GM21360 (cell line): ENCODE data around the gene PSPH.
"Not testable (repeated sequence)": the region's sequence is repeated elsewhere in the genome, so short reads cannot be mapped to it uniquely, and the experiment has no call there.

Experiments
- ATAC-seq: cut with Tn5 transposase; IDR thresholded peaks from one replicate; pipeline ENCODE4 v1.9.1; 2021; ENCODE audit warnings: mild to moderate bottlenecking, moderate library complexity; ENCODE audit not compliant: unreplicated experiment

The PSPH gene

GRCh38 chr7:56063500-56063881, 12.2 kb upstream of the PSPH start:
- ATAC-seq: no peak

DNA sequence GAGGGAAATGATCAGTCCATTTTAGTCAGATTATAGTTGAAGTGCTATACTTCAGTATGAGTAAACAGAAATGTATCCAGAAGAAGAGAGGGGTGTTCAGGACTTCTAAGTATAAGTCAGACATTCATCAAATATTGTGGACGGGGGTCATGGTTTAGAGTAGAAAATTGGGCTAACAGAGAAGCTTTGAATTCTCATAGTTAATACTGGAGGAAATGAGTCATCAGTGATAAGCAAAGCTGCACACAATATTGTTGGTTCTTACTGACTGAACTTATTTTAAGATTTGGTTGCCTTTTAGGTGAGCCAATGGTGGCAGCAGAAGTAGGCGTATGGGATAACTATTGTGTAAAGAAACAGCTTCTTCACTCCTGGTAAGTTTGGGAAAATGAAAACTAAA, 11.1 kb upstream of the PSPH start:
- no peak for ATAC-seq

DNA sequence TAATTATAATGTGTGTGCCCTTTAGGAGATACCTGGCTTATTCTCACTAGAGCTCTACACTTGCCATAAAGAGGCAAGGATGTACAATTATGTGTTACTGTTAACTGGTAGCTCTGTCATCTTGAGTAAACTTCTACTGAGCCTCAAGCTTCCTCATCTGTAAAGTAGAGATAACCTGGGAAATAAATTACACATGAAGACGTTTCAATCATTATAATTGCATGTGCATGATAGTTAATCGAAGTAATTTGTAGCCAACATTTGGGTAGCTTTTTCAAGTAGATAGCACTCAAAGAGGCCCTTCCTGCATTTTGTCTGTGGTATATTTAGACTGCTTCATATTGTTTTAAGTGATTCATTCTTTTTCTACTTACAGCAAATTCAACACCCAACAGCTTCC, 2.7 kb upstream of the PSPH start:
- ATAC-seq: no peak

DNA sequence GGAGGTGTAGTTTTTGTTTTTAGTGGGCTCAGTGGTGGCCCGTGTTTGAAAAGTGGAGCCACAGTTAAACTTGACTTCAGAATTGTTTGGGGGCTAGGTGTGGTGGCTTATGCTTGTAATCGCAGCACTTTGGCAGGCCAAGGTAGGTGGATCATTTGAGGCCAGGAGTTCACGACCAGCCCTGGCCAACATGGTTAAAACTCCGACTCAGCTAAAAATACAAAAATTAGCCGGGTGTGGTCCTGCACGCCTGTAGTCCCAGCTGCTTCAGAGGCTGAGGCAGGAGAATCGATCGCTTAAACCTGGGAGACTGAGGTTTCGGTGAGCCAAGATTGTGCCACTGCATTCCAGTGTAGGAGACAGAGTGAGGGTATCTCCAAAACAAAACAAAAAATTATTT, 2.1 kb upstream of the PSPH start:
- no peak for ATAC-seq

GRCh38 chr7:56051053-56051338, 248 bp downstream of the PSPH start:
- ATAC-seq: no peak

- not testable (repeated sequence) for ATAC-seq
These were observed 2.5 kb downstream of the PSPH start for GRCh38 chr7:56048763-56049162.

- ATAC-seq: no peak
These were observed 3.0 kb downstream of the PSPH start for GRCh38 chr7:56048245-56048644.

- ATAC-seq: not testable (repeated sequence)
These were observed 3.7 kb downstream of the PSPH start for GRCh38 chr7:56047446-56048116.

DNA sequence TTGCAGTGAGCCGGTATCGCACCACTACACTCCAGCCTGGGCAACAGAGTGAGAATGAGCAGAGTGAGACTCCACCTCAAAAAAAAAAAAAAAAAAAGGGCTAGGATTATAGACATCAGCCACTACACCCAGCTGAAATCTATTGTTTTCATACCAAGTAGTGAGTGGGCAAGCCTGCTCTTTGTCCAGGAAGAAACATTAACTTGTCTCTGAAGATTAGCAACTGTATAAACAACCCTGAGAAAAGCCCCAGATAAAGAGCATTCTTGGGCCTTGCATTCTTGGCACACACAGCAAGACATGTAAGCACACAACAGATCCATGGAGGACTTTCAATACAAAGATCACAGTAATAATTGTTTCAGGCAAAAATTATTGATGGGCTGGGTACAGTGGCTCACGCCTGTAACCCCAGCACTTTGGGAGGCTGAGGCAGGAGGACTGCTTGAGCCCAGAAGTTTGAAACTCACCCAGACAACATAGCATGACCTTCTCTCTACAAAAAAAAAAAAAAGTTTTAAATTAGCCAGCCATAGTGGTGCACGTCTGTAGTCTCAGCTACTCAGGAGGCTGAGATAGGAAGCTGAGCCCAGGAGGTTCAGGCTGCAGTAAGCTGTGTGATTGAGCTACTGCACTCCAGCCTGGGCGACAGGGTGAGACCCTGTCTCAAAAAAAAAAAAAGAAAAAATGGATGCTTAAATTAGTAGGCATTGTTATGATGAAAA, 4.4 kb downstream of the PSPH start:
- no peak for ATAC-seq

GRCh38 chr7:56045758-56046157, 5.5 kb downstream of the PSPH start:
- ATAC-seq: not testable (repeated sequence)

DNA sequence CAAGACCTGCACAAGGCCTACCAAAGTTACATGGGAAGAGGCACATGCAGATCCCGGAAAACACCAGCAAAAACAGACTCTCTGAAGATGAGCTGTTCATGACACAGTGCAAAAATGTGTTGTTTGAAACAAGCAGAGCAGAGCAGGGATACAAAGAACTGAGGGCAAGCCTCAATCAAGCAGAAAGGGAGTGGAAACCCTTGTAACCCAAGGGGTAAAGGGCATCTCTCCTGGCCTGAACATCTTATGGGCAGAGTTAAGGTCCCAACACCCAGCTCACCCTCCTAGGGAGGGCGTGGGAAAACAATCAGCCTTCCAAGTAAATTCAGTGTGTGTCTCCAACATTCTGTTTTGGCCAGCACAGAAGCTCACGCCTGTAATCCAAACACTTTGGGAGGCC, 10.5 kb downstream of the PSPH start:
- ATAC-seq: no peak

- peak; percentile 97 for ATAC-seq
These were observed 17.4 kb downstream of the PSPH start for GRCh38 chr7:56033671-56034432.

GRCh38 chr7:56032578-56032977, 18.7 kb downstream of the PSPH start:
- not testable (repeated sequence) for ATAC-seq

DNA sequence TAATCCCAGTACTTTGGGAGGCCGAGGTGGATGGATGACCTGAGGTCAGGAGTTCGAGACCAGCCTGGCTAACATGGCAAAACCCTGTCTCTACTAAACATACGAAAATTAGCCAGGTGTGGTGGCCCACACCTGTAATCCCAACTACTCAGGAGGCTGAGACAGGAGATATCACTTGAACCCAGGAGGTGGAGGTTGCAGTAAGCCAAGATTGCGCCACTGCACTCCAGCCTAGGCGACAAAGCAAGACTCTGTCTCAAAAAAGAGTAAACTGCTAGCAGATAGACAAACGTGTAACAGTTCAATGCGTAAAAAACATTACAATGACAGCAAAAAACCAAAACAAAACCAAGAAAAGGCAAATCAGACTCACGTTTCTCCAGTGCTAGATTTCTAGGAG, 19.7 kb downstream of the PSPH start:
- ATAC-seq: not testable (repeated sequence)

GRCh38 chr7:56030340-56030739, 20.9 kb downstream of the PSPH start:
- no peak for ATAC-seq

- no peak for ATAC-seq
These were observed 22.2 kb downstream of the PSPH start for GRCh38 chr7:56028942-56029630.

DNA sequence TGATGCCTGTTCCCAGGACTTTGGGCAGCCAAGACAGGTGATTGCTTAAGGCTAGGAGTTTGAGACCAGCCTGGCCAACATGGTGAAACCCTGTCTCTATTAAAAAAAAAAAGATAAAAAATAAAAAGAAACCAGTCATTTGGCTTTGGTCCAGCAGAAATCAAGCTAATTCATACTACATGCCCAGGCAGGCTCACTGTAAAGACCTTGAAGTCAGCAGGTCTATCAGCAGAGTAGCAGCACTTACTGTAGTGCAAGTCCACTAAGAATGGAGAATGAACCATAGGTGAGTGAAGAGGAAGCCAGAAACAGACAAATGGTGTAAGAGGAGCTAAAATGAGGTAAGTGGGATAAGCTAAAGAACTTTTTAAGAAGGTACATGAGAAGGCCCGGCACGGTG, 24.7 kb downstream of the PSPH start:
- ATAC-seq: no peak

GRCh38 chr7:56023500-56023899, 27.7 kb downstream of the PSPH start:
- no peak for ATAC-seq

DNA sequence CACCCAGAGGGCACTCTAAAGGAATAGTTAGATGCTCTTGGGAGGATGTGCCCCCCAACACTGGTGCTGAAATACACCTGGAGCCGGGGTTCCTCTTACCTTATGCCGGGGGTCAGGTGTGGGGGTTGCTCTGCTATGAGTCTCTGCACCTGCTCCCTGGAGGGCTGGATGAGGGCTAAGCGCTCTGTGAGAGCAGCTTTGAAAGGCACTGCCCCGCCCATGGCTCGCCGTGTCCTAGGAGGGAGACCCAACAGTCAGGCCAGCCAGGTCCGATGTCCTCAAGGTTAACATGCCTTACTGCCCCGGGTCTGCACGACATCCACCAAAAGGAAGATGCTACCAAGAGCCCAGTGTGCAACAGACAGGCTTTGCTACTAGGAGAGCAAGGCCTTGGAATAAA, 31.7 kb downstream of the PSPH start:
- no peak for ATAC-seq

DNA sequence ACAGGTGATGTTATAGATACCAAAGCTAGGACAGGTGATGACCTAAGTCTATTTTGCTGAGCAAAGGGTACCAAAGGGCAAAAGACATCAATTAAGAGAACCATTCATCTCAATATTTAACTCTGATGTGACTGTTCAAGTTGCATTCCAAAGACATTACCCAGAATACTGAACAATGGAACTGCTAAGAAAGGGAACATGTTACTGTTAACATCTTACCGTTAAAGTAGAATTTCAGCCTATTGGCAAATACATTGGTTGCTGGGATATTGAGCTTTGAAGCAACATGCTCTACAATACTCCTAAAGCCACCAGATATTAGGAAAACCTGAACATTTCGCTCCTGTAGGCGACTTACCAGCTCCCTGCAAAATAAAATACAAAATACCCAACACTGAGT, 34.2 kb downstream of the PSPH start:
- not testable (repeated sequence) for ATAC-seq

- no peak for ATAC-seq
These were observed 41.5 kb downstream of the PSPH start for GRCh38 chr7:56009695-56010094.

DNA sequence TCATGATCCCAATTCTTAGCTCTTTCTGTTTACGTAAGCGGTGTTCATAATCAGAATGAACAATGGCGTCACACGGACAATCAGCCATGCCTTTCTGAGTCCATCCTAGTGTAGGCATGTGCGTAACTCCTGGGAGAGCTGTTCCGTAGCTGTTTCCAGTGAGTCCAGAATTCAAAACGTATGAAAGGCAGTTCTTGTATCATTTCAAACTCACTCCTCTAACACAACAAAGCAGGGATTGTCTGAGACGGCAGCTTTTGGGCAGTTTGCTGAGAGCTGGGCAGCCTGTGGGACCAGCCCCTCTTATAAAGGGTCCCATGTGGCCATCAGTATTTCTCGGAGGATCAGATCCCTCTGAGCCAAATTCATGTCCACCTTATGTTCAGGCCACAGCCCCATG, 43.4 kb downstream of the PSPH start:
- ATAC-seq: no peak
